ENCODE measurements around the gene MAP3K2.

GRCh38 chr2:127358044-127358443 lies 29.7 kb downstream of the MAP3K2 start:
- TF ChIP-seq, protein P1, sequence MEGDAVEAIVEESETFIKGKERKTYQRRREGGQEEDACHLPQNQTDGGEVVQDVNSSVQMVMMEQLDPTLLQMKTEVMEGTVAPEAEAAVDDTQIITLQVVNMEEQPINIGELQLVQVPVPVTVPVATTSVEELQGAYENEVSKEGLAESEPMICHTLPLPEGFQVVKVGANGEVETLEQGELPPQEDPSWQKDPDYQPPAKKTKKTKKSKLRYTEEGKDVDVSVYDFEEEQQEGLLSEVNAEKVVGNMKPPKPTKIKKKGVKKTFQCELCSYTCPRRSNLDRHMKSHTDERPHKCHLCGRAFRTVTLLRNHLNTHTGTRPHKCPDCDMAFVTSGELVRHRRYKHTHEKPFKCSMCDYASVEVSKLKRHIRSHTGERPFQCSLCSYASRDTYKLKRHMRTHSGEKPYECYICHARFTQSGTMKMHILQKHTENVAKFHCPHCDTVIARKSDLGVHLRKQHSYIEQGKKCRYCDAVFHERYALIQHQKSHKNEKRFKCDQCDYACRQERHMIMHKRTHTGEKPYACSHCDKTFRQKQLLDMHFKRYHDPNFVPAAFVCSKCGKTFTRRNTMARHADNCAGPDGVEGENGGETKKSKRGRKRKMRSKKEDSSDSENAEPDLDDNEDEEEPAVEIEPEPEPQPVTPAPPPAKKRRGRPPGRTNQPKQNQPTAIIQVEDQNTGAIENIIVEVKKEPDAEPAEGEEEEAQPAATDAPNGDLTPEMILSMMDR (IDR thresholded peaks at IDR 0.05) = no peak
- no peak for TF ChIP-seq POLR2A (IDR thresholded peaks at IDR 0.05)
